SU-DHL-6 (cell line): ENCODE measurements around the gene ATOSA.

ENCODE experiments used
- CTCF ChIP-seq: fragments of 200-600 bp; sonication (generic); IDR thresholded peaks from one replicate; pipeline ENCODE4 v1.5.1; 2017; ENCODE audit warnings: antibody characterized with exemption, mild to moderate bottlenecking, low read length, moderate library complexity; ENCODE audit not compliant: insufficient read depth, poor library complexity, severe bottlenecking
- EZH2phosphoT487 ChIP-seq: fragments of 200-600 bp; sonication (generic), shearing (Covaris generic); conservative IDR thresholded peaks from 2 replicates; pipeline ENCODE4 v1.6.1; 2018; ENCODE audit warnings: mild to moderate bottlenecking, antibody characterized with exemption, low read length, moderate library complexity, mixed read lengths

- no peak for TF ChIP-seq EZH2phosphoT487
- no peak for TF ChIP-seq CTCF
These were observed 43.3 kb downstream of the ATOSA start for GRCh38 chr15:52635908-52636307.
